Measurements from ENCODE around the gene HTR2A.
A peak's percentile ranks its signal among the peaks of the same experiment; 100 is the strongest.

DNA sequence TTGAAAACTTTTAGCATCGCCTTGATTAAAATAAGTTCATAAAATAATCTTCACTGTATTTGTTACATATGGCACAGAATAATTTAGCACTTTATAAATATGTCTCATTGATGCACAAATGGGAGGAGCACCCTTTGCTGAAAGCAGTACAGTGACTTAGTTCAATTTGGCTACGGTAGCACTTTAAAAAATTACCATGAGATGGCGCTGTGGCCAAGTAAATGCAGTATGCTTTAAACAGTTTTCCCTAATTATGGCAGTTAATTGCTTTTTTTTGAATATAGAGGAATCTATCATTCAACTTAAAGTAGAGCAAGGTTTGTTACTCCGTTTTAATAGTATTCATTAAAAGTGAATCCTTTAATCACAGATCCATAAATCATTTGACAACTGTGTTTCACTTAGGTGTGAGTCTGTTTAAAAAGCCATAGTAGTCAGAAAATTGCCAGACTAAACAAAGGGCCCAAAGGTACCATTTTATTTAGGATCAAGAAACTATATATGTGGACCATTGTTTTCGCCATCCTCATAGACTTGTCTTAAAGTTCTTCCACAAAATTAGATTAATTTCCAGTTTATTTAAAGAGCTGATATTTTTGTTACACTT, 65.2 kb downstream of the HTR2A start:
- TF ChIP-seq, protein P1, sequence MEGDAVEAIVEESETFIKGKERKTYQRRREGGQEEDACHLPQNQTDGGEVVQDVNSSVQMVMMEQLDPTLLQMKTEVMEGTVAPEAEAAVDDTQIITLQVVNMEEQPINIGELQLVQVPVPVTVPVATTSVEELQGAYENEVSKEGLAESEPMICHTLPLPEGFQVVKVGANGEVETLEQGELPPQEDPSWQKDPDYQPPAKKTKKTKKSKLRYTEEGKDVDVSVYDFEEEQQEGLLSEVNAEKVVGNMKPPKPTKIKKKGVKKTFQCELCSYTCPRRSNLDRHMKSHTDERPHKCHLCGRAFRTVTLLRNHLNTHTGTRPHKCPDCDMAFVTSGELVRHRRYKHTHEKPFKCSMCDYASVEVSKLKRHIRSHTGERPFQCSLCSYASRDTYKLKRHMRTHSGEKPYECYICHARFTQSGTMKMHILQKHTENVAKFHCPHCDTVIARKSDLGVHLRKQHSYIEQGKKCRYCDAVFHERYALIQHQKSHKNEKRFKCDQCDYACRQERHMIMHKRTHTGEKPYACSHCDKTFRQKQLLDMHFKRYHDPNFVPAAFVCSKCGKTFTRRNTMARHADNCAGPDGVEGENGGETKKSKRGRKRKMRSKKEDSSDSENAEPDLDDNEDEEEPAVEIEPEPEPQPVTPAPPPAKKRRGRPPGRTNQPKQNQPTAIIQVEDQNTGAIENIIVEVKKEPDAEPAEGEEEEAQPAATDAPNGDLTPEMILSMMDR (conservative IDR thresholded peaks at IDR 0.05 in 1 of 2, IDR thresholded peaks at IDR 0.05 in 1 of 2; ENCODE audit: extremely low read depth in 1 of 2, insufficient read depth in 1 of 2, low read depth in 1 of 2, low read length in 2 of 2) = peak; percentile 78 to 79
- no peak for TF ChIP-seq EZH2 (IDR thresholded peaks at IDR 0.05; ENCODE audit: borderline replicate concordance, low read length)

All from mammary epithelial cell (primary cell).